ENCODE results near the gene RPA1. TPM values are rescaled to one million over a fixed set of nuclear protein-coding genes. Genes with fewer than 3 reads are reported as not detected.

The RPA1 gene
- total RNA-seq, 2 donors from 2014 or later = 121 to 139 TPM

GRCh38 chr17:1942666-1943435, 113.0 kb downstream of the RPA1 start:
- Mint-ChIP-seq H3K27ac (no peak overlapping the region), H3K36me3 (ENCODE audit: low read depth) (no peaks in the 10 kb centered on the region), H3K27me3 (no peaks in the 10 kb centered on the region), H3K4me1 (peaks cover 6% of the 10 kb centered on the region), H3K9me3 (no peaks in the 10 kb centered on the region), H3K4me3 (no peak overlapping the region)
- ATAC-seq (replicated peaks) = no peak

GRCh38 chr17:1943436-1943831, 113.6 kb downstream of the RPA1 start:
- Mint-ChIP-seq H3K9me3 (no peaks in the 10 kb centered on the region), H3K36me3 (ENCODE audit: low read depth) (no peaks in the 10 kb centered on the region), H3K27ac (no peak overlapping the region), H3K4me1 (peaks cover 6% of the 10 kb centered on the region), H3K27me3 (no peaks in the 10 kb centered on the region), H3K4me3 (no peak overlapping the region)
- ATAC-seq (replicated peaks) = no peak

- Mint-ChIP-seq H3K4me1 (peaks cover 6% of the 10 kb centered on the region), H3K27me3 (no peaks in the 10 kb centered on the region), H3K9me3 (no peaks in the 10 kb centered on the region), H3K4me3 (no peak overlapping the region), H3K36me3 (ENCODE audit: low read depth) (no peaks in the 10 kb centered on the region), H3K27ac (no peak overlapping the region)
- ATAC-seq (replicated peaks) = no peak
Measured at GRCh38 chr17:1945621-1946020, 115.8 kb downstream of the RPA1 start.

- no peaks in the 10 kb centered on the region for H3K9me3 Mint-ChIP-seq
- ATAC-seq (replicated peaks) = no peak
- H3K4me3 Mint-ChIP-seq = no peak overlapping the region
- H3K4me1 Mint-ChIP-seq = peaks cover 6% of the 10 kb centered on the region
- no peaks in the 10 kb centered on the region for H3K27me3 Mint-ChIP-seq
- no peaks in the 10 kb centered on the region for H3K36me3 Mint-ChIP-seq (ENCODE audit: low read depth)
- H3K27ac Mint-ChIP-seq = no peak overlapping the region
Measured at GRCh38 chr17:1946021-1946932, 116.5 kb downstream of the RPA1 start.

GRCh38 chr17:1947229-1947742, 117.5 kb downstream of the RPA1 start:
- Mint-ChIP-seq H3K4me3 (no peak overlapping the region), H3K27me3 (no peaks in the 10 kb centered on the region), H3K36me3 (ENCODE audit: low read depth) (no peaks in the 10 kb centered on the region), H3K27ac (no peak overlapping the region), H3K4me1 (peaks cover 6% of the 10 kb centered on the region), H3K9me3 (no peaks in the 10 kb centered on the region)
- ATAC-seq (replicated peaks) = no peak

- Mint-ChIP-seq H3K27ac (no peak overlapping the region), H3K4me3 (no peak overlapping the region), H3K36me3 (ENCODE audit: low read depth) (no peaks in the 10 kb centered on the region), H3K27me3 (no peaks in the 10 kb centered on the region), H3K9me3 (no peaks in the 10 kb centered on the region), H3K4me1 (peaks cover 6% of the 10 kb centered on the region)
- ATAC-seq (replicated peaks) = no peak
Measured at GRCh38 chr17:1947743-1948516, 118.1 kb downstream of the RPA1 start.

- no peaks in the 10 kb centered on the region for H3K36me3 Mint-ChIP-seq (ENCODE audit: low read depth)
- ATAC-seq (replicated peaks) = no peak
- no peak overlapping the region for H3K27ac Mint-ChIP-seq
- H3K9me3 Mint-ChIP-seq = no peaks in the 10 kb centered on the region
- H3K4me3 Mint-ChIP-seq = no peak overlapping the region
- H3K4me1 Mint-ChIP-seq = peaks cover 6% of the 10 kb centered on the region
- no peaks in the 10 kb centered on the region for H3K27me3 Mint-ChIP-seq
Measured at GRCh38 chr17:1948517-1948825, 118.7 kb downstream of the RPA1 start.

Other genes starting within 250 kb of the RPA1 start
- 1 to 10 TPM in 1 of 2 donors, under 1 TPM in 1; 0.52 to 1.6 TPM for gene SLC43A2, start 201.2 kb upstream of the RPA1 start, total RNA-seq
- 1 to 10 TPM; 2.5 to 5.7 TPM for gene SCARF1, start 184.3 kb upstream of the RPA1 start, total RNA-seq
- gene RILP, start 180.1 kb upstream of the RPA1 start, total RNA-seq = 1 to 10 TPM; 2.4 to 6.1 TPM
- 100 to 1,000 TPM; 353 to 426 TPM for gene PRPF8, start 145.1 kb upstream of the RPA1 start, total RNA-seq
- 1 to 10 TPM in 1 of 2 donors, under 1 TPM in 1; 0.26 to 1.1 TPM for gene TLCD2, start 119.6 kb upstream of the RPA1 start, total RNA-seq
- gene WDR81, start 105.3 kb upstream of the RPA1 start, total RNA-seq = 10 to 100 TPM; 13.2 to 20.2 TPM
- under 1 TPM; 0.45 to 0.85 TPM for gene SERPINF2, start 87.1 kb upstream of the RPA1 start, total RNA-seq
- not detected for gene SERPINF1, start 67.9 kb upstream of the RPA1 start, total RNA-seq
- 10 to 100 TPM; 19.7 to 20.2 TPM for gene SMYD4, start 103 bp upstream of the RPA1 start, total RNA-seq
- gene RTN4RL1, start 195.3 kb downstream of the RPA1 start, total RNA-seq = under 1 TPM in 1 of 2 donors, not detected in 1; 0.09 TPM
- gene DPH1, start 200.1 kb downstream of the RPA1 start, total RNA-seq = 10 to 100 TPM; 36.9 to 40.2 TPM
- 10 to 100 TPM; 20.7 to 39.3 TPM for gene OVCA2, start 212.0 kb downstream of the RPA1 start, total RNA-seq
- gene HIC1, start 225.1 kb downstream of the RPA1 start, total RNA-seq = 10 to 100 TPM; 22.8 to 24.4 TPM

All from activated T-helper 17 cell treated with anti-CD3 and anti-CD28 coated beads, Interleukin-2, amount 50 U/mL, for 72 hours (primary cell).